ENCODE measurements around the gene XDH.

XDH gene

DNA sequence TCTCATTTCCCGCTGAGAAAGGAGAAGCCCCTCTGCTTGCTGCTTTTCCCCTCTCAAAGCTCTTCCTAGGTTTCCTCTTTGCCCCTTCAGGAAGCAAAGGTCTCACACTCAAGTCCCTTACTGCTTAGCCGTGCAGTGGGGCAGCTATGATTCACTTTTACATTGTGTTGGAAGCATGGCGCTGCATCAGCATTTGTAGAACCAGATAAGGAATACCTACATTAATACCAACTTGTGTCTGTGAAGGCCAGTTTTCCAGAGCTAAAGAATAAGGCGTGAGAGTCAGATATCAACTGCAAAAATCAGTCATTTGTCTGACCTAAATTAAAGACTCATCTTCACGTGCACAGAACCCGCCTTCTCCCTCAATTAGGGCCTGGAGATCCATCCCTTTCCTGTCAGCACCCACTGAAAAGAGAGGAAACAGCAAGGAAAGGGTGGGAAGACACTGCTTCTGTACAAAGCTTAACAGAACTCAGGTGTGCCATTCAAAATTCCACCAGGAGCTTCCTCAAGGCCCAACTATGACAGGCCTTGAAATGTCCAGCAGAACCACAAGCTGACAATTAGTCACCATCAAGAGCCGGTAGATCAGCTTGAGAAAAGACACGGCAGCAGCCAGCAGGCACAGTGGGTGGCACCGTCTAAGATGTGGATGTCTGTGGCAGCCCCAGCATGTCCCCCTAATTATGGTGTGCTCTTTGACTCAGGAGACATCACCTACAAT lies 16.1 kb upstream of the XDH start:
- no peak overlapping the region for H3K4me3 ChIP-seq (ENCODE audit: control insufficient read depth, low read depth, low read length)
- DNase-seq (ENCODE audit: low read depth) = no peak
- TF ChIP-seq, protein P1, sequence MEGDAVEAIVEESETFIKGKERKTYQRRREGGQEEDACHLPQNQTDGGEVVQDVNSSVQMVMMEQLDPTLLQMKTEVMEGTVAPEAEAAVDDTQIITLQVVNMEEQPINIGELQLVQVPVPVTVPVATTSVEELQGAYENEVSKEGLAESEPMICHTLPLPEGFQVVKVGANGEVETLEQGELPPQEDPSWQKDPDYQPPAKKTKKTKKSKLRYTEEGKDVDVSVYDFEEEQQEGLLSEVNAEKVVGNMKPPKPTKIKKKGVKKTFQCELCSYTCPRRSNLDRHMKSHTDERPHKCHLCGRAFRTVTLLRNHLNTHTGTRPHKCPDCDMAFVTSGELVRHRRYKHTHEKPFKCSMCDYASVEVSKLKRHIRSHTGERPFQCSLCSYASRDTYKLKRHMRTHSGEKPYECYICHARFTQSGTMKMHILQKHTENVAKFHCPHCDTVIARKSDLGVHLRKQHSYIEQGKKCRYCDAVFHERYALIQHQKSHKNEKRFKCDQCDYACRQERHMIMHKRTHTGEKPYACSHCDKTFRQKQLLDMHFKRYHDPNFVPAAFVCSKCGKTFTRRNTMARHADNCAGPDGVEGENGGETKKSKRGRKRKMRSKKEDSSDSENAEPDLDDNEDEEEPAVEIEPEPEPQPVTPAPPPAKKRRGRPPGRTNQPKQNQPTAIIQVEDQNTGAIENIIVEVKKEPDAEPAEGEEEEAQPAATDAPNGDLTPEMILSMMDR (conservative IDR thresholded peaks at IDR 0.05; ENCODE audit: control insufficient read depth, insufficient read depth, low read depth, low read length) = no peak

DNA sequence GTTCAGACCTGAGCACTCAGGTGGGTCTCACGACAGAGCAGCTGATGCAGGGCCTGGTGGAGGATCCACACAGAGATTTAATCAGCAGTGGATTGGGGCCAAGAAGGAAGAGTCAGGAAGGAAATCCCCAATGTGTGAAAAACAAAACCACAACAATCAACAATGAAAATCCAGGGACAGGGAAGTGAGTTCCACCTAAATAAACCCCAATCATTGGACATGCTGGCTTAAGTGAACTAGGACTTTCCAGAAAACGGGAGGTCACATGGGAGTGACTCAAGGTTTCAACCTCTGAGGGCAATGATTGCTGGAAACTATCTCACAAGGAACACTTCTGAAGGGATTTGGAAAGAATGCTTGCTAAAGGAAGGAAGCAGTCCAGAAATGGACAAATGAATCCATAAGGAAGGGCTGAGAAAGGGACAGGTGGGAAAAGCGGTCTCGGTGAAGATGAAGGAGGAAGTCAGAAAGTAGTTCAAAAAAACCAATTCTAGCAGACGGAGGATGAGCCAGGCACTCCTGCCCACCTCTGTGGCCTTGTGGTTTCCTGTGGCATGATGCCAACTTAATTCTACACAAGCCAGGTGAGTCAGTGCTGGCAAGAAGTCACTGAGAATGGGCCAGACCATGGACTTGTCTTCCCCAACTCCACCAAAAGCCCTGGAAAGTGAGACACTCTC lies 15.4 kb upstream of the XDH start:
- no peak overlapping the region for H3K4me3 ChIP-seq (ENCODE audit: control insufficient read depth, low read depth, low read length)
- TF ChIP-seq, protein P1 (conservative IDR thresholded peaks at IDR 0.05; ENCODE audit: control insufficient read depth, insufficient read depth, low read depth, low read length) = no peak
- DNase-seq (ENCODE audit: low read depth) = peak; percentile 64

DNA sequence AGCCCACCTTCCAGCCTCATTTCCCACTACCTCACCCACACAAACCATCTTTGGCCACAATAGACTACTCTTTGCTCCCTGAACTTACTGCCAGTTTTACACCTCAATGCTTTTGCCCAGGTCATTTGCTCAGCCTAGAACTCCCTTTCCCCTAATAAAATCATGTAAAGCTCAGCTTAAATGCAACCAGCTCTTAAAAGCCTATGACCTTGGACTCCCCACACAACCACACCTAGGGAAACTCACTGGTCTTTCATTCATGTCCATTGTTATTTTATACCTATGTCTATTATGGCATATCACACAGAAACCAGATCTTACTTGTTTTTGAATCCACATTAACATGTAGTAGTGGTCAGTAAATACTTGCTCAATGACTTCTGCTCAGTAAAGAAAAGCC lies 14.5 kb upstream of the XDH start:
- DNase-seq (ENCODE audit: low read depth) = no peak

DNA sequence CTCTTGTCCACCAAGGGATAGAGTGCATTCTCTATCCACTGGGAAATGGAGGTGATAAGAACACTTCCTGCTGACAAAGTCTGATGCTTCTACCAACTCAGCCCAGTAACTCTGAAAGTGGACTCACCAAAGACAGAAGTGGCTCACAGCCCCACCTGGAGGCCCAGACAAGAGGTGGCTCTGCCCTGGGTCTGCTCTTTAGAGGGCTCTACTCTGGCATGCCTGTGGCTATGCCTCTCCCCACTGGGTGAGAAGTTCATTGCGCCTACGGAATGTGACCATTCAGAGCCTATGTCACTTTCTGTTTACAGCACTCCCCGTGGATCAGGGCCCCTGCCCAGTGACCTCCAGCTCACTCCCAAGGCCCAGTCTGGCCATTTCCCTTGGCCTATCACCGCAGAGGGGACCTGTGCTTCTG lies 13.5 kb upstream of the XDH start:
- DNase-seq (ENCODE audit: low read depth) = peak; percentile 41
- H3K4me3 ChIP-seq (ENCODE audit: control insufficient read depth, low read depth, low read length) = no peak overlapping the region
- TF ChIP-seq, protein P1 (conservative IDR thresholded peaks at IDR 0.05; ENCODE audit: control insufficient read depth, insufficient read depth, low read depth, low read length) = peak; percentile 25

More for the DNA sequence above, 14.5 kb upstream of the XDH start:
- H3K4me3 ChIP-seq (ENCODE audit: control insufficient read depth, low read depth, low read length) = no peak overlapping the region
- TF ChIP-seq, protein P1 (conservative IDR thresholded peaks at IDR 0.05; ENCODE audit: control insufficient read depth, insufficient read depth, low read depth, low read length) = no peak

DNA sequence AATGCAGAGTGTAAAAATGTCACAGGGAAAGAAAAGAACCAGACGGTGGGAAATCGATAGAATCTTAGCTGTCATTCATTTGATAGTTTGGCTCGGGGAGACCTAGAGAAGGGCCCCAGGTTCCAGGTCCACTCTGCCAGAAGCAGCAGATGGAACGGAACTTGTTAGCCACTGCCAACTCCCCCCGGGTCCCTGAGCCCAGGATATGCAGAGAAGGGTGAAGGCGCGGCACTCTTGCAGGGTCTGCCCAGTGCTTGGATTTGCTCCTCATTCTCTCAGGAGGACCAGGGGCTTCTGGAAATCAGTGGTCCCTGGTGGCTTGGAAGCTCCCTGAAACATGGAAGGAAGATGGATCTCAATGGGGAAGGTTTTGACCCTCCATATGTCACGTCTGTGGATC lies 11.6 kb upstream of the XDH start:
- H3K4me3 ChIP-seq (ENCODE audit: control insufficient read depth, low read depth, low read length) = no peak overlapping the region
- TF ChIP-seq, protein P1 (conservative IDR thresholded peaks at IDR 0.05; ENCODE audit: control insufficient read depth, insufficient read depth, low read depth, low read length) = no peak
- DNase-seq (ENCODE audit: low read depth) = no peak

DNA sequence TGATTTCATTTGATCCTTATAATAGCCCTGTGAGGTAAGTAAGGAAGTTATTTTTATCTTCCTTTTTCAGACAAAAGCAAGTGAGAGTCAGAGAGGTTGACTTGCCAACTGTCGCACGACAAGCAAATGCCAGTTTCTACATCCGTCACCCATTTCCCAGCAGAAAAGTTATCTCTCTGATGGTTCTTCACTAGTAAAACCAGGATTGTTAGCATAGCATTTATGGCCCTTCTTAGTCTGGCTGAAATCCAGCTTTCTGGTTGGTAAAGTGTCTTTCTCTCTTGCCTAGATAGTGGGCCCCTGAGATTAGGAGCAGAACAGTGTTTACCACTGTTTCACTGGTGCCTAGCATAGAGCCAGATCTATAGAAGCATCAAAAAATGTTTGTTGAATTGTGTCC lies 7.1 kb upstream of the XDH start:
- H3K4me3 ChIP-seq (ENCODE audit: control insufficient read depth, low read depth, low read length) = no peak overlapping the region
- TF ChIP-seq, protein P1 (conservative IDR thresholded peaks at IDR 0.05; ENCODE audit: control insufficient read depth, insufficient read depth, low read depth, low read length) = no peak
- DNase-seq (ENCODE audit: low read depth) = no peak
